ENCODE data around the gene CDYL. TPM values are rescaled to one million over a fixed set of nuclear protein-coding genes. Genes with fewer than 3 reads are reported as not detected.

Gene CDYL
- total RNA-seq, 1 donor from 2014 or later, result 11.8 TPM

DNA sequence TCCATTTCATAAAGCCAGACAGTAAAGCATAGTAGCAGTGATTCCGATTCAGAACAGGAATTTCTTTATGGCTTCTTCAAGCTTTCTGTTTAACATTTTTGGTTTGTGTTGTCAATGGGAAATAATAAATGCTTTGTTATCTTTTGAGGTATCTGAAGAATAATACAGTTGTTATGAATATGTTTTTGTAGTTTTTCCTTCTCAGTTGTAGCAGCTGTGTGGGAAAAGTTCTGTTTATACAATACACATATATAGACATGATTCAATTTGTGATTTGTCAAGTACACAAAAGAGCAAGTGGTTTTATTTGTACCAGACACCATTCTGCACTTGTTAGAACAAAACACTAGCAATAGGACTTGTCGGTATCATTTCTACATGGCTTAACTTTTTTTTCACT lies 96.6 kb downstream of the CDYL start:
- ATAC-seq, result no peak
- DNase-seq (ENCODE audit: low spot score), result no peak

- no peak for ATAC-seq
- DNase-seq (ENCODE audit: low spot score), result no peak
Measured at GRCh38 chr6:4873928-4874327, 97.7 kb downstream of the CDYL start.

DNA sequence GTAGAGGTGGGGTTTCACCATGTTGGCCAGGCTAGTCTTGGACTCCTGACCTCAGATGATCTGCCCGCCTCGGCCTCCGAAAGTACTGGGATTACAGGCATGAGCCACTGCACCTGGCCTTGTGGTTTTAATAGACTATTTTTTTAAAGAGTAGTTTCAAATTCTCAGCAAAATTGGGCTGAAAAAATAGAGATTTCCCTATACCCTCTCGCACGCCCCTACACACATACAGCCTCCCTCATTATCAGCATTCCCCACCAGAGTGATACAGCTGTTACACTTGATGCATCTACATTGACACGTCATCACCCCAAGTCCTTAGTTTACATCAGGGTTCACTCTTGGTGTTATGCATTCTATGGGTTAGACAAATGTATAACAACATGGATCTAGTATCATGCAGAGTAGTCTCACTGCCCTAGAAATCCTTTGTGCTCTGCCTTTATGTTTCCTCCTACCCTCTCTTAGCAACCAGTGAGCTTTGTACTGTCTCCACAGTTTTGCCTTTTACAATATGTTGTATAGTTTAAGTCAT lies 103.6 kb downstream of the CDYL start:
- ATAC-seq (no peak), DNase-seq (ENCODE audit: low spot score) (no peak)

DNA sequence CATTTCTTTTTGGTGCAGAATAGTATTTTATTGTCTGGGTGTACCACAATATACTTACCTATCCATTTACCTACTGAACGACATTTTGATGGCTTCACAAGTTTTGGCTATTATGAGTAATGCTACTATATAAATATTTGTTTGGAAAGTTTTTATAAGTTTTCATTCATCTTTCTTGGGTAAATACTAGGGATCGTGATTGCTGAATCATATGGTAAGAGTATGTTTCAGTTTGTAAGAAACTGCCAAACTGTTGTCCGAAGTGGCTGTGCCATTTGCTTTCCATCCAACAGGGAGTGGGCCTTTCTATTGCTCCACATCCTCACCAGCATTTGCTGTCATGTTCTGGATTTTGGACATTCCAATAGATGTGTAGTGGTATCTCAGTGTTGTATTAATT lies 104.2 kb downstream of the CDYL start:
- ATAC-seq, result no peak
- no peak for DNase-seq (ENCODE audit: low spot score)

DNA sequence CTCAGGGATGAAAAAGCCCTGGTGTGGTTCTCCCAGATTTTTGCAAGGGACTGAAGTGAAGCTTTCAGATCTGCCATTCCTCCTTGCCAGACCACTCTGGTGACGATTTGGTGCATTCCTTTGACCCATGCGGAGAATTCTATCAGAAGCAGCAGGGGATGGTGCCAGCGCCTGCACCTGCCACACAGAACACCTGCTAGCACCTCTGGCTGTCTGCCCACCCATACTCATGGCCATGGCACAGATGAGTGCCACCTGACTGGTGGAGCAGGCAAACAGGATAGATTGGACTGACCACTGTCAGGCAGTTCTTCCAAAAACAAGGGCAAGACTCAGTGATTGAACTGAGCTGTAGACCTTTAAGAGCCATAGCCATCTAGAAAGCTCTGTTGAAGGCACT lies 107.1 kb downstream of the CDYL start:
- no peak for ATAC-seq
- no peak for DNase-seq (ENCODE audit: low spot score)

GRCh38 chr6:4884646-4885340 lies 108.6 kb downstream of the CDYL start:
- DNase-seq (ENCODE audit: low spot score) (no peak), ATAC-seq (no peak)

DNA sequence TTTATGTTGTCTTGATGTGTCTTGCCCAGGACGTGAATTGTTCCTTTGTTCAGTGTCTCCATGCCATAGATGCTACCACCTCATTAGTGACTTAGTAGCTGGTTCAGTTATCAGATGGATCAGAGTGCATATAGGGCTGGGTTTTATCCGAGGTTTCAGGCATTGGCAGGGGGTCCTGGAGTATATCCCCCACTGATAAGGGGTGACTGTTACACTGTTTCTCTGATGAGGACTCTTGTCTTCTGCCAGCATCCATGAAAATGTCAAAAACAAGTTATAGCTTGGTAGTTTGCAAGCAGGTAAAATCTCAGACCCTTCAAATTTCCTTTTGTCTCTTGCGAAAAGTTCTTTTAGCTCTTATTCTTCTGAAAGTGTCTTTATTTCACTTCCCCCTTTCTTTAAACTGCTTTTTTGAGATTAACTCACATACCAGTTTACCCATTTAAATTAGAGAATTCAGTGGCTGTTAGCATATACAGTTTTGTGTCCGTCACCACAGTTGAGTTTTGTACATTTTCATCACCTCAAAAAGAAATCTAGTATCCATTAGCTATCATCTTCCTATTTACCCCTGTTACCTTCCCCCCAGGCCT lies 109.2 kb downstream of the CDYL start:
- DNase-seq (ENCODE audit: low spot score), result no peak
- no peak for ATAC-seq

DNA sequence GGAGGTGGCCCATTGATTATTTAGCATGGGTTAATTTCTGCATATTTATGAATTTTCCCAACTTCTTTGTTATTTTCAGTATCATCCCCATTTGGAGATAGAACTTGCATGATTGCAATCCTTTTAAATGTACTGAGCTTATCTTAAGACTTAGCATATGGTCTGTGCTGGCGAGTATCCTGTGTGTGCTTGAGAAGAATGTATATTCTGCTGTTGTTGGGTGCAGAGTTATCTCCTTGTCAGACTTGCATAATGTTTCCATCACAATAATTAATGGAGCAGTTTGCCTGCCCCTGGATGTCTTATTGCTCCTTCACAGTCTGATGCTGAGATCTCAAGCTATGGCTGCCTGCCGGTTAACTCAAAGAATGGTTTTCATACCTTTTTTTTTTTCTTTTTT lies 112.6 kb downstream of the CDYL start:
- no peak for DNase-seq (ENCODE audit: low spot score)
- no peak for ATAC-seq

- no peak for ATAC-seq
Measured at GRCh38 chr6:4889701-4890100, 113.5 kb downstream of the CDYL start.

GRCh38 chr6:4890191-4890590 lies 114.0 kb downstream of the CDYL start:
- no peak for DNase-seq (ENCODE audit: low spot score)
- no peak for ATAC-seq

More at GRCh38 chr6:4889701-4890100, 113.5 kb downstream of the CDYL start:
- DNase-seq (ENCODE audit: low spot score), result no peak

GRCh38 chr6:4890627-4891026 lies 114.4 kb downstream of the CDYL start:
- DNase-seq (ENCODE audit: low spot score), result no peak
- ATAC-seq, result no peak

- ATAC-seq (no peak), DNase-seq (ENCODE audit: low spot score) (no peak)
Measured at GRCh38 chr6:4891141-4891540, 114.9 kb downstream of the CDYL start.

DNA sequence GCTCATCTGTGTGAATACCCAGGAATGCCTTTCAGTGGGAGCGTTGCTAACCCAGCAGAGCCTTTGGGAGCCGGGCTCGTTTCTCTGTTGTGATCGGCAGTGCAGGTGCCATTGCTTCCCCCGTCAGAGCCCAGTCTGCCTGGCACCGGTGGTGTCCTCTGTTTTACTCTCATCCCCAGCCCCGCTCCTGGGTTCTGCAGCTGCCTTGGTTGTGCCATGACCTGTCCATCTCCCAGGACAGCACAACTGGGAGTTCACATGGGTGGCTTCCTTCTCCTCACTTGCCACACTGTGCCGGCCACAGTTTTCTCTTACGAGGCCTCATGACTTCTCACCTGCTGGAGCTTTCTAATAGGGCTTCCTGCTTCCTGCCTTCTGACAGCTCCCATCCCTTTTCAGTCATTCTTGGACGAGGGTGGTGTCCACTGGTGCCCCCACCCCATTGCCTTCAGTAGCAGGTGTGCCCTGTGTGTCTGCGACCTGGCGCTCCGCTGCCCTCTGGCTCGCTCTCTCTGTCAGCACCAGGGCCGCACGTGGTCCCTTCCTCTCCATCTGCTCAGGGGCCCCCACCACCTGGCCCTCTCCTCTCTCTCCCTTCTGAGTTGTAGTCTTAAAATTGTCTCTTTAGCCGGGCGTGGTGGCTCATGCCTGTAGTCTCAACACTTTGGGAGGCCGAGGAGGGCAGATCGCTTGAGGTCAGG lies 116.7 kb downstream of the CDYL start:
- ATAC-seq (no peak), DNase-seq (ENCODE audit: low spot score) (no peak)

DNA sequence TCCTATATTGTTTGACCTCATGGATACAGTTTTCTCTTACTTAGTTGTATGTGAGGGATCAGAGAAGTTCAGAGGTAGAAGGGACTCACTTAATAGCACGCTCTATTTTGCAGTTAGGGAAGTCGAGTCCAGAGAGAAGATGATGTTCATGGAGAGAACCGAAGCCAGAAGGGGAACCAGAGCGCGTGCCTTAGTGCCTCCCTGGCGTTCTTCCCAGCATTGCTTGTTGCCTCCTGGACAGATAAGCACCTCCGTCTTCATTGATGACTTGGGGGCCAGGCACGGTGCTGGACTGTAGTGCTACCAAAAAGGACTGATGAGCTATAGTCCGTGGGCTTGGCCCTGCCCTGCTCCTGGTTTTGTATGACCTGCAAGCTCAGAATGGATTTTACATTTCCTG lies 117.8 kb downstream of the CDYL start:
- ATAC-seq, result no peak
- DNase-seq (ENCODE audit: low spot score), result no peak

DNA sequence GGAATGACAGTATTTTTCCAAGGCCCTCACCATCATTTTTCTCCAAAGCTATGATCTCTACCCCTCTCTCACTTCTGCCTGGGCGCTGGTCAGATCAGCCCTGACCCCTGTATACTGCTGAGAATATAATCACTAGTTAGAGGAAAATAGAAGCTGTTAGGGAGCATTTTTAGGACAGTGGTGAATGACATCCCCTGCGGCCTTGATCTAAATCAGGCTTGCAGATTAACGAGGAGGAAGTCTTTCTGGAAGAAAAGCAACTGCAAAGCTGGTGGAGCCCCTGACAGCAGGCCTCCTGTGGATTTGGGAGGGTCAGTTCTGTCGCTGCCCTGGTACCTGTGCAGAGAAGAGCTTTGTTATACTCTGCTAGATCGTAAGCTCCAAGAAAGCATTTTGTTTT lies 119.8 kb downstream of the CDYL start:
- ATAC-seq (no peak), DNase-seq (ENCODE audit: low spot score) (no peak)

GRCh38 chr6:4896401-4896800 lies 120.2 kb downstream of the CDYL start:
- ATAC-seq (no peak), DNase-seq (ENCODE audit: low spot score) (no peak)

GRCh38 chr6:4899249-4900034 lies 123.2 kb downstream of the CDYL start:
- no peak for DNase-seq (ENCODE audit: low spot score)

DNA sequence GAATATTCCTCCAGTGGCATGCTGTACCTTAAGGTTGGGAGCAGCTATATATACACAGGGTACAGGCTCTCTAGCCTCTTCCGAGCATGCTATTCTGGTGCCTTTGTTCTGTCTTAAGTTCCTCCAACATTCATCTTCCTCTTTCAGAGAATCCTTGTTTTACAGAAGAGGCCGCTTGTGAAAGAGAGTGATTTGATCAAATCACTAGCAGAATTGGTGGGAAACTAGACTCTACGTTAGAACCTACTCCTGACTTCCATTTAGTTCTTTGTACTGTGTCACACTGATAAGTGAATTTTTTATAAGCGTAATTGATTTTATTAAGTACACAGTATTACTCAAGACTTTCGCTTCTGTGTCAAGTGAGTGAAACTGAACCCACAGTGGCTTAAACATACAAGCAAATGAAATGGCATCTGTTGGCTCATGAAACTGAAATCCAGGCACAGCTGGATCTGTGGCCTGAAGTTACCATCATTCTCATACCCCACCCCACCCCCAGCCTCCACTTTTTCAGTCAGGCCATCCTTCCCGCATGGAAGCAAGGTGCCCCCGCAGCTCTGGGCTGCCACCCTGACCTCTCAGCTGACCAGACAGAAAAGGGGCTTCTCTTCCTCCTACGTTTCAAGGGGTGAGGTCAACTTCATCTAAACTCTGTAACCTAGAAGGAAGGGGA lies 125.3 kb downstream of the CDYL start:
- ATAC-seq (peak; percentile 89), DNase-seq (ENCODE audit: low spot score) (no peak)

More at GRCh38 chr6:4899249-4900034, 123.2 kb downstream of the CDYL start:
- no peak for ATAC-seq

DNA sequence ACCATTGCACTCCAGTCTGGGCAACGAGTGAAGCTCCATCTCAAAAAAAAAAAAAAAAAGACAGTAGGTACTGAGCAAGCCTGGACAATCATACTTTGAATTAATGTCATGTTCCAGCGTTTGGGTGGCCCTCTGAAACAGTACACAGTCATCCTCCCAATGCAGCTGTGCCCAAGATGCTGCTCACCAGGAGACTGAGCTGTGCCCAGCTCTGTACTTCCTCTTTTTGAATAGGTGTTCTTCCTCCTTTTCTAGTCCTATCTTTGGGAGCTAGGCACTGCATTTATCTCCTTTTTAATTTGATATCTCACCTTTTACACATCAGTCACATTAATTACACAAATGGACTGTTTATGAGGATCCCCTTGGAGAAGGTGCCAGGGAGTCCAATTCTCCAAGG lies 126.2 kb downstream of the CDYL start:
- ATAC-seq, result no peak
- no peak for DNase-seq (ENCODE audit: low spot score)

- no peak for DNase-seq (ENCODE audit: low spot score)
- ATAC-seq, result no peak
Measured at GRCh38 chr6:4903121-4903520, 126.9 kb downstream of the CDYL start.
